ENCODE results near the gene KCTD10. TPM values are rescaled to one million over a fixed set of nuclear protein-coding genes. Genes with fewer than 3 reads are reported as not detected.

KCTD10 gene
- total and polyA plus RNA-seq, 9 of the 15 experiments (the other 6 are each of a cell fraction or from before 2014, with no cell fraction given), result 1.9 to 37.5 (median 15.7) TPM

- TF ChIP-seq ATF6 (CRISPR knock-in tag; IDR thresholded peaks at IDR 0.05), result no peak
- no peak for TF ChIP-seq E2F4 (CRISPR knock-in tag; IDR thresholded peaks at IDR 0.05; ENCODE audit: low read depth)
- no peak for TF ChIP-seq HCFC1 (IDR thresholded peaks at IDR 0.05; ENCODE audit: low read depth, low read length)
- no peak for TF ChIP-seq KAT7 (CRISPR knock-in tag; IDR thresholded peaks at IDR 0.05; ENCODE audit: borderline replicate concordance)
- no peak for TF ChIP-seq ZNF639 (CRISPR knock-in tag; conservative IDR thresholded peaks at IDR 0.05 in 1 of 2, IDR thresholded peaks at IDR 0.05 in 1 of 2)
- no peak for TF ChIP-seq E2F3 (CRISPR knock-in tag; IDR thresholded peaks at IDR 0.05)
- no peak for TF ChIP-seq ZNF695 (CRISPR knock-in tag; IDR thresholded peaks at IDR 0.05)
- no peak for TF ChIP-seq ILF3 (IDR thresholded peaks at IDR 0.05; ENCODE audit: borderline replicate concordance)
- no peak for TF ChIP-seq DNMT1 (IDR thresholded peaks at IDR 0.05)
Measured at GRCh38 chr12:109439181-109439580, 37.9 kb downstream of the KCTD10 start (continued).
